Measurements from ENCODE around the gene CRYGB. TPM values are rescaled to one million over a fixed set of nuclear protein-coding genes. Genes with fewer than 3 reads are reported as not detected.

The CRYGB gene
- total and polyA plus RNA-seq, 2 of the 13 experiments (the other 11 are each of a cell fraction or from before 2014, with no cell fraction given) = not detected

GRCh38 chr2:208134928-208135586 lies 10.9 kb downstream of the CRYGB start (continued):
- no peak for TF ChIP-seq RAD51 (IDR thresholded peaks at IDR 0.05; ENCODE audit: borderline replicate concordance)
- no peak for TF ChIP-seq ZNF124 (CRISPR knock-in tag; IDR thresholded peaks at IDR 0.05)
- no peak for TF ChIP-seq GLI4 (CRISPR knock-in tag; IDR thresholded peaks at IDR 0.05; ENCODE audit: borderline replicate concordance)
- 0 out of 2 replicates have a peak, but pooled peaks have one; percentile 54 for TF ChIP-seq NFATC3 (CRISPR knock-in tag; IDR thresholded peaks at IDR 0.05)
- peak; percentile 51; the same call in 1 of the 2 replicates for TF ChIP-seq ZNF121 (CRISPR knock-in tag; IDR thresholded peaks at IDR 0.05)
- TF ChIP-seq PBX2 (CRISPR knock-in tag; IDR thresholded peaks at IDR 0.05) = no peak
- TF ChIP-seq FOXO1 (CRISPR knock-in tag; IDR thresholded peaks at IDR 0.05) = no peak
- TF ChIP-seq RBAK (CRISPR knock-in tag; IDR thresholded peaks at IDR 0.05) = 0 out of 2 replicates have a peak, but pooled peaks have one; percentile 19
- TF ChIP-seq ZFP41 (CRISPR knock-in tag; IDR thresholded peaks at IDR 0.05; ENCODE audit: borderline replicate concordance) = no peak
- no peak for TF ChIP-seq NR1H2 (CRISPR knock-in tag; IDR thresholded peaks at IDR 0.05; ENCODE audit: borderline replicate concordance, low read depth)
- no peak for TF ChIP-seq FOXA1 (IDR thresholded peaks at IDR 0.05)
- peak; percentile 30; the same call in 1 of the 2 replicates for TF ChIP-seq FOXA1 (CRISPR knock-in tag; IDR thresholded peaks at IDR 0.05)
- TF ChIP-seq KAT8 (CRISPR knock-in tag; IDR thresholded peaks at IDR 0.05) = no peak
- TF ChIP-seq TBL1XR1 (IDR thresholded peaks at IDR 0.05; ENCODE audit: borderline replicate concordance, low read length, partially characterized antibody) = no peak
- TF ChIP-seq, protein P1, sequence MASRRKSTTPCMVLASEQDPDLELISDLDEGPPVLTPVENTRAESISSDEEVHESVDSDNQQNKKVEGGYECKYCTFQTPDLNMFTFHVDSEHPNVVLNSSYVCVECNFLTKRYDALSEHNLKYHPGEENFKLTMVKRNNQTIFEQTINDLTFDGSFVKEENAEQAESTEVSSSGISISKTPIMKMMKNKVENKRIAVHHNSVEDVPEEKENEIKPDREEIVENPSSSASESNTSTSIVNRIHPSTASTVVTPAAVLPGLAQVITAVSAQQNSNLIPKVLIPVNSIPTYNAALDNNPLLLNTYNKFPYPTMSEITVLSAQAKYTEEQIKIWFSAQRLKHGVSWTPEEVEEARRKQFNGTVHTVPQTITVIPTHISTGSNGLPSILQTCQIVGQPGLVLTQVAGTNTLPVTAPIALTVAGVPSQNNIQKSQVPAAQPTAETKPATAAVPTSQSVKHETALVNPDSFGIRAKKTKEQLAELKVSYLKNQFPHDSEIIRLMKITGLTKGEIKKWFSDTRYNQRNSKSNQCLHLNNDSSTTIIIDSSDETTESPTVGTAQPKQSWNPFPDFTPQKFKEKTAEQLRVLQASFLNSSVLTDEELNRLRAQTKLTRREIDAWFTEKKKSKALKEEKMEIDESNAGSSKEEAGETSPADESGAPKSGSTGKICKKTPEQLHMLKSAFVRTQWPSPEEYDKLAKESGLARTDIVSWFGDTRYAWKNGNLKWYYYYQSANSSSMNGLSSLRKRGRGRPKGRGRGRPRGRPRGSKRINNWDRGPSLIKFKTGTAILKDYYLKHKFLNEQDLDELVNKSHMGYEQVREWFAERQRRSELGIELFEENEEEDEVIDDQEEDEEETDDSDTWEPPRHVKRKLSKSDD (CRISPR knock-in tag; IDR thresholded peaks at IDR 0.05; ENCODE audit: low read depth) = no peak
- peak; percentile 39; the same call in 1 of the 2 replicates for TF ChIP-seq FOXA3 (CRISPR knock-in tag; IDR thresholded peaks at IDR 0.05)
- TF ChIP-seq RBFOX2 (IDR thresholded peaks at IDR 0.05; ENCODE audit: low read depth, low read length) = no peak
- TF ChIP-seq RFX3 (CRISPR knock-in tag; IDR thresholded peaks at IDR 0.05) = no peak
- no peak for TF ChIP-seq YEATS4 (CRISPR knock-in tag; IDR thresholded peaks at IDR 0.05; ENCODE audit: borderline replicate concordance)
- no peak for TF ChIP-seq ZFY (CRISPR knock-in tag; IDR thresholded peaks at IDR 0.05)

Data from HepG2 (cell line).